Measurements from ENCODE around the gene TJP1.

DNA sequence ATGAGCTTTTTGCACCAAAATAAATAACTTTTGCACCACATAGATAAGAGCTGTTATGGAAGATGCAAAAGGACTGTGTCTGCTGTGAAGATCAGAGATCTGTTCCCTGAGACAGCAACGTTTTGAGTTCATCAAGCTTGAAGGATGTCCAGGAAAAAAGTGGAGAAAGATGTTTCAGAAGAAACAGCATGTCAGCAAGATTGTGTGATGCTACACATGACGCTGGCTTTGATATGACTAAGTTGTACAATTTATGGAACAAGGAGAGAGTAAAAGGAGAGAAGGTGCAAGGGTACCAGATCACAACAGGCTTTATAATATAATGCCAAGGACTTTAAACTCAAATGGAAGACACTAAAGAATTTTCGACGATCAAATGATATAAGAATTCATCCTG, 16.6 kb downstream of the TJP1 start:
- TF ChIP-seq, protein P1, sequence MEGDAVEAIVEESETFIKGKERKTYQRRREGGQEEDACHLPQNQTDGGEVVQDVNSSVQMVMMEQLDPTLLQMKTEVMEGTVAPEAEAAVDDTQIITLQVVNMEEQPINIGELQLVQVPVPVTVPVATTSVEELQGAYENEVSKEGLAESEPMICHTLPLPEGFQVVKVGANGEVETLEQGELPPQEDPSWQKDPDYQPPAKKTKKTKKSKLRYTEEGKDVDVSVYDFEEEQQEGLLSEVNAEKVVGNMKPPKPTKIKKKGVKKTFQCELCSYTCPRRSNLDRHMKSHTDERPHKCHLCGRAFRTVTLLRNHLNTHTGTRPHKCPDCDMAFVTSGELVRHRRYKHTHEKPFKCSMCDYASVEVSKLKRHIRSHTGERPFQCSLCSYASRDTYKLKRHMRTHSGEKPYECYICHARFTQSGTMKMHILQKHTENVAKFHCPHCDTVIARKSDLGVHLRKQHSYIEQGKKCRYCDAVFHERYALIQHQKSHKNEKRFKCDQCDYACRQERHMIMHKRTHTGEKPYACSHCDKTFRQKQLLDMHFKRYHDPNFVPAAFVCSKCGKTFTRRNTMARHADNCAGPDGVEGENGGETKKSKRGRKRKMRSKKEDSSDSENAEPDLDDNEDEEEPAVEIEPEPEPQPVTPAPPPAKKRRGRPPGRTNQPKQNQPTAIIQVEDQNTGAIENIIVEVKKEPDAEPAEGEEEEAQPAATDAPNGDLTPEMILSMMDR (conservative IDR thresholded peaks at IDR 0.05; ENCODE audit: low read depth, low read length), result no peak
- no peak for TF ChIP-seq EZH2 (IDR thresholded peaks at IDR 0.05; ENCODE audit: low read length, unreplicated experiment)

All from PC-3 (cell line).